HG02938 (cell line): ENCODE data around the gene MIB2.
"Not testable (repeated sequence)": the region's sequence is repeated elsewhere in the genome, so short reads cannot be mapped to it uniquely, and the experiment has no call there.

Experiments used
- ATAC-seq: cut with Tn5 transposase; IDR thresholded peaks from one replicate; pipeline ENCODE4 v1.9.1; 2021; ENCODE audit warnings: mild to moderate bottlenecking, moderate library complexity; ENCODE audit not compliant: unreplicated experiment

MIB2 gene

GRCh38 chr1:1615256-1616044 lies at the start of gene MIB2:
TSS of gene MIB2 (plus strand) at chr1:1615500. CDS start at chr1:1623453, 7,953 bp downstream.
- peak; percentile 84 for ATAC-seq

DNA sequence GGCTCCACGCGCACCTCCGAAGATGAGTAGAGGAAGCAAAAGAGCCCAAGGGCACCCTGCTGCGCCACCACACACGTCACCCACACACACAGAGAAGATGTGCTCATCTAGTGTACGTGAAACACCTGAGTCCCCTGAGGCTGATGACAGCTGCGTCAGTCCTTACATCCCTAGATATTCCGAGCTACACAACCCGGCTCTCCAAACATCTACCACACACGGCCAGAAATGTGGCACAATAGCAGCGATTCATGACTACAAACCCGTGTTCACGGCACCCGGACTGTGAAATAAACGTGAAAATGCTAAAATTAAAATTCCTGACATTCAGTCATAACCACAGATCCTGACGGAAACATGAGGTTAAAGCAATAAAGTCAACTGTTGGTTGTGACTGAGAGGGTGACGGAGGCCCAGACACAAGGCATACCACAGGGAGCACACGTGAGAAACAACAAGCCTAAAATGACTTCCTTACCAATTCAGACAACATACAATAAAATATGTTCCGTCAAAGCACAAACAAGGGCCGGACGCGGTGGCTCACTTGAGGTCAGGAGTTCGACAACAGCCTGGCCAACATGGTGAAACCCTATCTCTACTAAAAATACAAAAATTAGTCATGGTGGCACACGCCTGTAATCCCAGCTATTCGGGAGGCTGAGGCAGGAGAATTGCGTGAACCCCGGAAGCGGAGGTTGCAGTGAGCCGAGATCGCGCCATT lies 48.0 kb upstream of the MIB2 start:
- no peak for ATAC-seq

DNA sequence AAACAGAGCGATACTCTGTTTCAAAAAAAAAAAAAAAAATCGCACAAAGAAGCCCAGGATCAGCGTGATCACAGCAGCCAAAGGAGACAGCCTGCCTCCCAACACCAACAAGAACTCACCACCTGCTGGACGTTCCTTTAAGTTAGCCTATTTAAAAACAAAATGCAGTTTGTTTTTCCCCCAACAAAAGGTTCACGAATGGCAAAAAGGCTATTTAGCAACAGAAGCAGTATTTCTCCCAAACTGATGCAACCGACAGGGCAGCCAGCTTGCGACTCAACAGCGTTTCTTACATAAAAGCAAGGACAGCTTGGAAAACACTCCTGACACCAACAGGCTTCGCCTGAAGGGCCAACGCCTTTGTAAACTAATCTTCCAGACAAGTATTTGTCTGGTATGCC lies 47.4 kb upstream of the MIB2 start:
- no peak for ATAC-seq

GRCh38 chr1:1569341-1569740 lies 46.0 kb upstream of the MIB2 start:
- ATAC-seq, result no peak

GRCh38 chr1:1573843-1574720 lies 41.2 kb upstream of the MIB2 start:
- ATAC-seq, result peak; percentile 49

DNA sequence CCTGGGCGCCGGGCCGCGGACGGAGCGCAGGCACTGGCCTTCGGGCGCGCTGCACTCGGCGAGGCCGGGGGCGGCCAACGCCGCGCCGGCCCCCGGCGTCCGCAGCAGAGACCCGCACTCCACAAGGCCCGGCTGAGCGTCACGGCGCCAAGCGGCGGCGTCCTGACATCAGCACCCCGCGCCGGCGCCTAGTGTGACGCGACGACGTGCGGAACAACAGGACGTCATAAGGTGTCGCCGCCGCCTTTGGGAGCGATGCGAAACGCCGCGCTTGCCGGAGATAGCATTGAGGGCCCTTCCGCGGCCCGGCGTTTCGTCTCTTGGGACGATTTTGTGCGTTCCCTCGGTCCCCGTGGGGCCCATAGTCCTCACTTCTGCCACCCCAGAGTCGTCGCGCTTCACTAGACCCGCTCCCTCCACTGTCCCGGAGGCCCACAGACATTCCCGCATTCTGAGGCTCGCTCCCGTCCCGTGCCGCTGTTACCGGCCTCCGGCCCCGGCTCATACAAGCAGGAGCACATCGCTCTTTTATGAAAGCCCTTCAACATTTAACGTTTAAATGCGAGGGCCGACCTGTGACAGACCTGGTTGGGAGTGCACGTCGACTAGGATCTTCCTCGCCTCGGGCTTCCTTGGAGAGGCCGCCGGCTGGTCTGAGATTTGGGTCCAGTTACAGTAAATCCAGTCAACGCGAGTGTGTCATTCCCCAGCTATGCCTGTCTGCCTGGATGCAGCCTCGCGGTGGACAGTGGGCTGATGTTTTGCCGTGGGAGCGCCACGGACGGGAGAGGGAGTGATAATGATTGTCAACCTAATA lies 40.4 kb upstream of the MIB2 start, which contains the start of gene SSU72:
Gene SSU72, minus strand, starts transcription at position 143 of the 817 bp plus-strand sequence. CDS start 306 bp downstream, outside the sequence.
- ATAC-seq, result peak; percentile 63

DNA sequence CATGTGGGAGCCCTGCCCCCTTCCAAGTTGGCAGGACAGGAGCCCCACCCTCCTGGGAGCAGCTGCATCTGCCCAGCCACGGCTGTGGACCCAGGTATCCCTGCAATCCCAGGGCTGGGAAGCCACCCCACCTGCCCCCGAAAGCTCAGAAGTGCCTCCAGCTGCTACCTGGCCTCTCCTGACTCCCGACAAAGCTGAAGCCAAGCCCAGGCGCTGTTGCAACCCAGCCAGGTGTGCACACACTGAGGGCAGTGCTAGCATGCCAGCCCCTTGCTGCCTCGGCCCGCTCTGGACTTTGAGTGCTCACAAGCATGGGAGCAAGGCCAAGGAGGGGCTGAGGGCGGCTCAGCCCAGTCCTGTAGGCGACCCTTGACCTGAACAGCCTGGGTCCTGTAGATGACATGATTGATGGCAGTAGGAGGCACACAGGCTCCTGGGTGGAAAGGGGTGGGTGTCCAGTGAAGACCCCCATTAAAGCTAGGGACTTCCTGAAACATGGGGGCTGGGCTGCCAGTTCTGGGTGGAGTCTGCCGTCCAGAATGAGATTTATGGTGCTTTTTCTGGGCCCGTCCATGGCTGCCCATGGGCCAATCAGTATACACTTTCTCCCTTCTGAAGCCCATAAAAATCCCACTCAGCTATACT lies 37.8 kb upstream of the MIB2 start:
- no peak for ATAC-seq

- ATAC-seq, result no peak
These were observed 36.8 kb upstream of the MIB2 start for GRCh38 chr1:1578371-1578940.

- no peak for ATAC-seq
These were observed 32.5 kb upstream of the MIB2 start for GRCh38 chr1:1582585-1583346.

DNA sequence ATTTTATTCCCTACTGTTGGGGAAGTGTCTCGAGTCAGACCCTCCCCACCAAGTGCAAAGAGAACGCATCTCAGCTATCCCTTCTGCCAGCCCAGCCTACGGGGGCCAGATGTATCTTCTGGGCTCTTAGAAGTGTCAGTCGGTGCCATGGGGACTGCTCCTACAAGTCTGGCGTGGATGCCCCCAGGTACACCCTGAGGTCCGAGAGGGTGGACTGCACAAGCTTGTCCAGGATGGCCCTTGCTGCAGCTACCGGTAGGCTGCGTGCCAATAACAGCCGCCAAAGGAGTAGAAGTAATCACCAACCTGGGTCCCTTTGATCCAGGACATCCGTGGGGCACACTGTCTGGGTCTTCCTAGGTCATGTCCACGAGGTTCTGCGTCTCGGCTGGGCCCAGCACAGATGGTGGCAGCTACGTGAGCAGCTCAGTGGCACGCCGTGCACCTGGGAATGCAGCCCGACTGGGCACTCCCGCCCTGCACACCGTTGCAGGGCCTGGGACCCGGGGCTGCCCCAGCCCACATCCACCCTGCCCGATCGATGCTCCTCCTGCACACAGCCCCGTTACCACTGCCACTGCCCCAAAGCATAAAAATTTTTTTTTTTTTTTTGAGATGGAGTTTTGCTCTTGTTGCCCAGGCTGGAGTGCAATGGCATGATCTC lies 31.8 kb upstream of the MIB2 start:
- ATAC-seq, result no peak

DNA sequence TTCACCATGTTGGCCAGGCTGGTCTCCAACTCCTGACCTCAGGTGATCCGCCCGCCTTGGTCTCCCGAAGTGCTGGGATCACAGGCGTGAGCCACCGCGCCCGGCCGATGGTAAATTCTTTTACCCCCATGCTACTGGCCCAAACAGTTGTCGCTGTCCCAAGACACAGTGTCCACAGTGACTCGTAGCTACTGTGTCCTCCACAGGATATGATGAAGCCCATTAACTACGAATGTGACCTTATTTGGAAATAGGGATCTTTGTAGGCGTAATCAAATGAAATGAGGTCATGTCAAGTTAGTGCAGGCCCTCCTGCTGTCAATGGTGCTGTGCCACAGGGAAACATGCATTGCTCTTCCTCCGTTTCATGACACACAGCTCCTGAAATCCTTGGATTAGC lies 23.8 kb upstream of the MIB2 start:
- no peak for ATAC-seq

DNA sequence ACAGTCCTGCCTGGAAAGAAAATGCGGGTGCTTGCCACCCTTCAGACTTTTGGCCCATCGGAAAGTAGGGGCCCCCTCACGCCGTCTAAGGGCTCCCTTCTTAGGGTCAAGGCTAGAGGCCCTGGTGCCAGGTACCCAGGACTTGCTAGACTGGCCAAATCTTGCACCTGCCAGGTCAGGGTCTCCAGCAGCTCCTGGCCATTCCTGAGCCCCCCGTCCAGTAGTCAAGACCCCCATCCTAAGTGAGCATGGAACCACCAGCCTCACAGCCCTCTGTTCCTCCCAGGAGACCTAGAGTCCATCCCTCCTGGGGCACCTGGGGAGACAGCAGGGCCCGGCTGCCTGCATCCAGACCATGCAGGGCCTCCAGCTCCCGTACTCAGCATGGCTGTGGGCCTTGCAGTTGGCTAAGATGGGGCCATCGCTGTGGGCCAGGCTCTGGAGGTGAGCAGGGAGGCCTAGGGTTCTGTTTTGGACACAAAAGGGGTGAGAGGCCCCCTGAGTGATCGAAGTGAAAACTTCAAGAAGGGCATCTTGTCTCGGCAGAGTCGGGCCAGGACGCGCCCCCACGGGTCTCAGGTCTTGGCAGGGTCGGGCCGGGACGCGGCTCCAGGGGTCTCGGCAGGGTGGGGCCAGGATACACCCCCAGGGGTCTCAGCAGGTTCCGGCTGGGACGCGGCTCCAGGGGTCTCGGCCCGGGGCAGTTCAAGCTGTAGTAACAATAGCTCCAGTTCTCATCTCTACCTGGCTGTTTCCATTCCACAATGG lies 21.3 kb upstream of the MIB2 start:
- no peak for ATAC-seq

DNA sequence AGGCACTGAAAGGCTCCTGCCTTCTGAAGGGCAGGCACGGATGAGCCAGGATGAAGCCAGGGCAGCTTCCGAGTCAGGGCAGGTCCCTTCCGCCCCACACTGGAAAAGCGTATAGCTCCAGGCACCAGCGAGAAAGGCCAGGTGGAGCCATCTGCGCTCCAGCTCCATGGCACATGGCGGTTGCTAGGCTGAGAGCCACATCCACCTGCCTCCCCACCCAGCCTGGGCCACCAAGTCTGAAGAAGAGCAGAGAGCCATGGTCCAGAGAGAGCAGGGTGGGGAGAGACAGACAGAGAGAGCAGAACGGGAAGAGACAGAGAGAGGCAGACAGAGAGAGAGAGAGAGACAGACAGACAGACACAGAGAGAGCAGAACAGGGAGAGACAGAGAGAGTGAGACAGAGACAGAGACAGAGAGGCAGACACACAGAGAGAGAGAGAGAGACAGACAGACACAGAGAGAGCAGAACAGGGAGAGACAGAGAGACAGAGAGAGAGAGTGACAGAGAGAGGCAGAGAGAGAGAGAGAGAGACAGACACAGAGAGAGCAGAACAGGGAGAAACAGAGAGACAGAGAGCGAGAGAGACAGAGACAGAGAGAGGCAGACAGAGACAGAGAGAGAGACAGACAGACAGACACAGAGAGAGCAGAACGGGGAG lies 20.6 kb upstream of the MIB2 start:
- no peak for ATAC-seq

DNA sequence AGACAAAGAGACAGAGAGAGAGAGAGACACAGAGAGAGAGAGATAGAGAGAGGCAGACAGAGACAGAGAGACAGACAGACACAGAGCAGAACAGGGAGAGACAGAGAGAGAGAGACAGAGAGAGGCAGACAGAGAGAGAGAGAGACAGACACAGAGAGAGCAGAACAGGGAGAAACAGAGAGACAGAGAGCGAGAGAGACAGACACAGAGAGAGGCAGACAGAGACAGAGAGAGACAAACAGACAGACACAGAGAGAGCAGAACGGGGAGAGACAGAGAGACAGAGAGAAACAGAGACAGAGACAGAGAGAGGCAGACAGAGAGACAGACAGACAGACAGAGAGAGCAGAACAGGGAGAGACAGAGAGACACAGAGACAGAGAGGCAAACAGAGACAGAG lies 20.0 kb upstream of the MIB2 start:
- not testable (repeated sequence) for ATAC-seq

DNA sequence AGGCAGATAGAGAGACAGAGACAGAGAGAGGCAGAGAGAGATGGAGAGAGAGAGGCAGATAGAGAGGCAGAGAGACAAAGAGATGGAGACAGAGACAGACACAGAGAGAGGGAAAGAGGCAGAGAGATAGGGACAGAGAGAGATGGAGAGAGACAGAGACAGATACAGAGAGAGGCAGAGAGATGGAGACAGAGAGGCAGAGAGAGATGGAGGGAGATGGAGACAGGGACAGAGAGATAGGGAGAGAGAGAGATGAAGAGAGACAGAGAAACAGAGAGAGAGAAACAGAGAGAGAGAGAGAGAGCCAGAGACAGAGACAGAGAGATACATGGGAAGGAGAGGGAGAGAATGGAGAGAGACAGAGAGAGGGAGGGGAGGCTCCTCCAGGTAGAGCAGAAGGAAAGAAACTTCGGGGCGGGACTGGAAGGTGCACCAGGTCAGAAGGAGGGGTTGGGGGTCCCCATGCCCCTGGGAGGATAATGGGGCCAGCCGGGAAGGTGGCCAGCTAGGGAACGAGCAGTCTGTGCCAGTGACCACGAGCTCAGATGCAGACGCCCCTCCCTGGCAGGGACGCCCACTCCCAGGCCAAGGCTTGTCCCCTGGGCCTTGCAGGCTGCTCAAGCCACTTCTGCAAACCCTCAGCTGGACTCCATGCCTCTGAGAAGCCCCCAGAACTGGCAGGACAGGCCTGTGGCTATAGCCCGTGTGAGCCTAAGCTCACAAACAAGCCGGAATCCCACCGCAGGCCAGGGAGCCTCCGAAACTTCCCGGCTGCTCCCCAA lies 18.6 kb upstream of the MIB2 start:
- no peak for ATAC-seq

DNA sequence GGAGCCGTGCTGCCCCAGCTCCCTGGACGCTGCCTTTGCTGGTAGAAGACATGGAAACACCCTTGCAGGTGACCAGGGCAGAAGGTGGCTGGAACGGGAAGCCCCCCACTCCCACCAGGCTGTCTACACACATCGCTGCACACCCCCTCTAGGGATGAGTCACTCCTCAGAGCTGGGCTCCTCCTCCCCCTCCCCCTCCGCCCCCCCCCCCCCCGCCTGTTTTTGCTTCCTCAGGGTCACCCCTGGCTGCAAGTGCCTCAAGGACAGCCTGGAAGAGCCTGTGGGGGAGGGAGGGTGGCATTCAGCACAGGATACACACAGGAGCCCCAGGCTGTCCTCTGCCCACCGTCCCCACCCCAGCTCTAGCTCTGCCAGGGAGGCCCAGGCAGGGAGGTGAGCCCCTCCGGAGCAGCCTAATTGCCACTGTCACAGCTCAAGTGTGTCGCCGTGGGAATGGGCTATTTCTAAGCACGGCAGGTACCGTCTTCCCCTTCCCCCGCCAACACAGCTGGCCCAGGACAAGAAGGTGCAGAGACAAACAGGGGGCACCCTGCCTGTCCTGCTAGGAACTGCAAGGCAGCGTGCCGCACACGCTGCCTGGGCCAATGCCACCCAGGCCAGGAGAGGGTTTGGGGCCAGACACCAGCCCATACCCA lies 17.9 kb upstream of the MIB2 start:
- no peak for ATAC-seq
